Stomach (tissue), 9 donors: ENCODE measurements around the gene SPAG6. TPM values are rescaled to one million over a fixed set of nuclear protein-coding genes. Genes with fewer than 3 reads are reported as not detected.

Source experiments
- DNase-seq, 2 donors: peaks; one replicate each; pipeline versions ENCODE4 v3.0.0 to v3.0.0-alpha.2; 2013 to 2019
- H3K27ac ChIP-seq, 5 donors: fragments of 200-600 bp in 4 of 5; sonication (generic) in 4 of 5; one replicate each; pipeline ENCODE4 v1.5.1; 2013 to 2019; ENCODE audit warnings: mild to moderate bottlenecking in 1 of 5, moderate library complexity in 1 of 5
- H3K27me3 ChIP-seq, 3 donors: fragments of 200-600 bp; sonication (generic); one replicate each; pipeline ENCODE4 v1.5.1; 2017 to 2019; ENCODE audit warnings: mixed run types in 1 of 3
- H3K36me3 ChIP-seq, 4 donors: fragments of 200-600 bp; sonication (generic); 1 replicate in 3 of 4; 2 replicates in 1 of 4; pipeline ENCODE4 v1.5.1; 2016 to 2019
- H3K4me1 ChIP-seq, 4 donors: fragments of 200-600 bp; sonication (generic); one replicate each; pipeline ENCODE4 v1.5.1; 2016 to 2019
- H3K4me3 ChIP-seq, 4 donors: fragments of 200-600 bp; sonication (generic) in 3 of 4; one replicate each; pipeline ENCODE4 v1.5.1; 2016 to 2019; ENCODE audit warnings: mild to moderate bottlenecking in 1 of 4
- H3K9me3 ChIP-seq, 4 donors: fragments of 200-600 bp; sonication (generic); one replicate each; pipeline ENCODE4 v1.5.1; 2016 to 2019
- EP300 ChIP-seq: sonication (generic); formaldehyde crosslinking; IDR thresholded peaks from one replicate; pipeline ENCODE4 v1.6.1; 2017; ENCODE audit warnings: antibody characterized with exemption
- POLR2A ChIP-seq, 4 donors: fragments of 450-650 bp; IDR thresholded peaks; one replicate each; pipeline ENCODE4 v1.6.1; 2016; ENCODE audit warnings: antibody characterized with exemption in 4 of 4, control low read depth in 2 of 4, mild to moderate bottlenecking in 1 of 4, moderate library complexity in 1 of 4
- POLR2AphosphoS5 ChIP-seq, 3 donors: sonication (generic); formaldehyde crosslinking; IDR thresholded peaks; one replicate each; pipeline ENCODE4 v1.6.1; 2016; ENCODE audit warnings: antibody characterized with exemption in 3 of 3
- WGBS, 5 donors: extraction: QIAGEN DNeasy Blood & Tissue Kit in 3 of 5; methylation state at CpG; one replicate each; pipeline versions ENCODE4 v1.1.5 to v1.1.7; 2013 to 2018; 5-methylcytosine and 5-hydroxymethylcytosine counted together
- intact Hi-C: fragments of 100-400 bp; cut with DNase I; formaldehyde crosslinking; loops from one replicate; pipeline ENCODE4 v1.15.1; 2023; ENCODE audit warnings: low total_unique reads
- polyA plus RNA-seq, 3 donors: library from polyadenylated mRNA; stranded (reverse); fragments of 200-250 nt; gene quantifications; one replicate each; pipeline ENCODE4 v1.2.3, GENCODE V29; 2013
- total RNA-seq, 5 donors: library from RNA; depleted of rRNA; stranded (reverse); fragments of >200 nt; gene quantifications; one replicate each; pipeline versions ENCODE4 v1.1.0 to v1.2.3, GENCODE V29; 2014 to 2016
- TF ChIP-seq, protein P1 (sequence below), 7 experiments: fragments of 450-650 bp in 4 of 7; fragments of 200-600 bp in 3 of 7; sonication (generic) in 3 of 7; IDR thresholded peaks; one replicate each; pipeline ENCODE4 v1.5.1; 2016 to 2019; ENCODE audit warnings: antibody characterized with exemption in 7 of 7, control low read depth in 2 of 7, mild to moderate bottlenecking in 1 of 7
- donor health status: healthy with polysubstance abuse.
- donor health status: Bipolar disorder and iron deficiency.
- donor health status: healthy.

SPAG6 gene
- total and polyA plus RNA-seq, 8 donors, result not detected

DNA sequence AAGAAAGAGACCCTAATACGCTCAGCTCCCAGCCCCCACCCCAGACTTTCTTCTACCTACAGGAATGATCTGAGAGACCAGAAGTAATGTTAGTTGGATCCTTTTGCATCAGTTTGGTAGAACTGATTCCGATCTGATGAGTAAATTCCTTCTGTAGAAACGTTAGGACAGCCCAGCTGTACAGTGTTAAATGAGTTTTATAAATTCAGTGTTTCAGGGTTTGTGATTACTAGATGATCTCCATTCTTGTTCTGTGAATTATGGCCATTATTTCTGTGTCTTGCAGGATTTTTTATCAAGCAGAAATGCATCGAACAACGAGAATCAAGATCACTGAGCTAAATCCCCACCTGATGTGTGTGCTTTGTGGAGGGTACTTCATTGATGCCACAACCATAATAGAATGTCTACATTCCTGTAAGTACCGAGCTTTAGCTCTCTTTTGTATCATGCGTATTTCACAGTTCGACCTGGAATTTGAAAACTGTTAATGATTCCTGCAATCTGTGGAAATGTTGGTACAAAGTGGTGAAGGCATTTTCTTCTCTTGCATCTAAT, 19.1 kb upstream of the SPAG6 start:
- peaks cover 11 to 40% (median 31%) of the 10 kb centered on the region in 4 donors for H3K36me3 ChIP-seq
- H3K27me3 ChIP-seq, result peaks cover 0 to 37% (median 10%) of the 10 kb centered on the region in 3 donors
- peaks cover 20 to 44% (median 38%) of the 10 kb centered on the region in 4 donors for H3K4me1 ChIP-seq
- peak overlapping the region; percentile 66 to 81 (median 77) for H3K27ac ChIP-seq
- no peak for DNase-seq
- no peaks in the 10 kb centered on the region for H3K9me3 ChIP-seq
- H3K4me3 ChIP-seq, result peak overlapping the region; percentile 52 to 67 (median 59)
- WGBS, 5 donors, result 70 to 79% (median 75%) methylated on average over 8 of the region's 8 CpGs
- TF ChIP-seq POLR2A (IDR thresholded peaks at IDR 0.05), result no peak
- TF ChIP-seq EP300, result no peak
- TF ChIP-seq, protein P1, sequence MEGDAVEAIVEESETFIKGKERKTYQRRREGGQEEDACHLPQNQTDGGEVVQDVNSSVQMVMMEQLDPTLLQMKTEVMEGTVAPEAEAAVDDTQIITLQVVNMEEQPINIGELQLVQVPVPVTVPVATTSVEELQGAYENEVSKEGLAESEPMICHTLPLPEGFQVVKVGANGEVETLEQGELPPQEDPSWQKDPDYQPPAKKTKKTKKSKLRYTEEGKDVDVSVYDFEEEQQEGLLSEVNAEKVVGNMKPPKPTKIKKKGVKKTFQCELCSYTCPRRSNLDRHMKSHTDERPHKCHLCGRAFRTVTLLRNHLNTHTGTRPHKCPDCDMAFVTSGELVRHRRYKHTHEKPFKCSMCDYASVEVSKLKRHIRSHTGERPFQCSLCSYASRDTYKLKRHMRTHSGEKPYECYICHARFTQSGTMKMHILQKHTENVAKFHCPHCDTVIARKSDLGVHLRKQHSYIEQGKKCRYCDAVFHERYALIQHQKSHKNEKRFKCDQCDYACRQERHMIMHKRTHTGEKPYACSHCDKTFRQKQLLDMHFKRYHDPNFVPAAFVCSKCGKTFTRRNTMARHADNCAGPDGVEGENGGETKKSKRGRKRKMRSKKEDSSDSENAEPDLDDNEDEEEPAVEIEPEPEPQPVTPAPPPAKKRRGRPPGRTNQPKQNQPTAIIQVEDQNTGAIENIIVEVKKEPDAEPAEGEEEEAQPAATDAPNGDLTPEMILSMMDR (IDR thresholded peaks at IDR 0.05), result no peak
- no peak for TF ChIP-seq POLR2AphosphoS5 (IDR thresholded peaks at IDR 0.05)
- intact Hi-C loops, result no loop called here

DNA sequence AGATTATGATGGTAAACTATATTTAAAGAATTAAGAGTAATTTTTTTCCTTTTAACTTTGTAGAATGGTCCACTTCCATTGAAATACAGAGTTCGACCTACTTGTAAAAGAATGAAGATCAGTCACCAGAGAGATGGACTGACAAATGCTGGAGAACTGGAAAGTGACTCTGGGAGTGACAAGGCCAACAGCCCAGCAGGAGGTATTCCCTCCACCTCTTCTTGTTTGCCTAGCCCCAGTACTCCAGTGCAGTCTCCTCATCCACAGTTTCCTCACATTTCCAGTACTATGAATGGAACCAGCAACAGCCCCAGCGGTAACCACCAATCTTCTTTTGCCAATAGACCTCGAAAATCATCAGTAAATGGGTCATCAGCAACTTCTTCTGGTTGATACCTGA, 16.1 kb upstream of the SPAG6 start:
- DNase-seq, result no peak
- WGBS, 5 donors, result 93 to 96% (median 96%) methylated on average over 3 of the region's 3 CpGs
- peaks cover 0 to 2% (median 1%) of the 10 kb centered on the region in 4 donors for H3K9me3 ChIP-seq
- intact Hi-C loops, result no loop called here
- peaks cover 11 to 40% (median 31%) of the 10 kb centered on the region in 4 donors for H3K36me3 ChIP-seq
- no peak overlapping the region for H3K4me3 ChIP-seq
- H3K27me3 ChIP-seq, result peaks cover under 1 to 24% (median 6%) of the 10 kb centered on the region in 3 donors
- no peak overlapping the region for H3K27ac ChIP-seq
- peaks cover 10 to 28% (median 21%) of the 10 kb centered on the region in 4 donors for H3K4me1 ChIP-seq
- TF ChIP-seq EP300 (no peak), POLR2AphosphoS5 (IDR thresholded peaks at IDR 0.05) (no peak), POLR2A (IDR thresholded peaks at IDR 0.05) (no peak)
- TF ChIP-seq, protein P1 (IDR thresholded peaks at IDR 0.05), result no peak

DNA sequence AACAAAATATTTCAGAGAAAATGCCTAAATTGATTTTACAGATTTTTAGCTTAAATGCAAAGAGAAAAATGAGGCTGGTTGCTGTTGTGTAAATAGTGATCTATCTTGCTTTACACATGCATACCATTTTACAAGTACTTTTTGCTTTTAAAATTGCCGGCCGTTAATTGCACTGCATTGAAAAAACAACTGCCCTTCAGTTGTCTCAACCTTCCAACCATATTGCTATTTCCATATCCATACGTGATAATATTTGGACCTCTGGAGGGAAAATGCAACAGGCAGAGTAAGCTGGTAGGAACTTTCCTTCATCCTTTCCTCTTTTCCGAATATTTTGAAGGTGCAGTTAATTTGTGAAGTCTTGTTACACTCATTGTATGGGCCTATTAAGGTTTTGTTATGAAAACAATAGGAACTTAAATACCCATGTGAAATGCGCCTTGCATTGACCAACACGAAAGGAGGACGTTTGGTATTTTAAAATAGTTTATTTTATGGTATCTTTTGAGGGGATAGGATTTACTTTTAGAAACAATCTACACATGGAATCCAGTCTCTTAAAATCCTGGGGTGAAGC, 13.1 kb upstream of the SPAG6 start:
- H3K4me1 ChIP-seq, result peaks cover 22 to 34% (median 32%) of the 10 kb centered on the region in 4 donors
- intact Hi-C loops, result no loop called here
- H3K36me3 ChIP-seq, result peaks cover 11 to 34% (median 29%) of the 10 kb centered on the region in 4 donors
- peaks cover 0 to 13% (median 3%) of the 10 kb centered on the region in 4 donors for H3K9me3 ChIP-seq
- no peak overlapping the region for H3K4me3 ChIP-seq
- TF ChIP-seq EP300 (no peak), POLR2AphosphoS5 (IDR thresholded peaks at IDR 0.05) (no peak), POLR2A (IDR thresholded peaks at IDR 0.05) (no peak)
- TF ChIP-seq, protein P1 (IDR thresholded peaks at IDR 0.05), result no peak
- 92 to 97% (median 93%) methylated on average over 7 of the region's 7 CpGs for WGBS, 5 donors
- DNase-seq, result no peak
- H3K27ac ChIP-seq, result no peak overlapping the region
- peaks cover 24 to 44% (median 35%) of the 10 kb centered on the region in 3 donors for H3K27me3 ChIP-seq

DNA sequence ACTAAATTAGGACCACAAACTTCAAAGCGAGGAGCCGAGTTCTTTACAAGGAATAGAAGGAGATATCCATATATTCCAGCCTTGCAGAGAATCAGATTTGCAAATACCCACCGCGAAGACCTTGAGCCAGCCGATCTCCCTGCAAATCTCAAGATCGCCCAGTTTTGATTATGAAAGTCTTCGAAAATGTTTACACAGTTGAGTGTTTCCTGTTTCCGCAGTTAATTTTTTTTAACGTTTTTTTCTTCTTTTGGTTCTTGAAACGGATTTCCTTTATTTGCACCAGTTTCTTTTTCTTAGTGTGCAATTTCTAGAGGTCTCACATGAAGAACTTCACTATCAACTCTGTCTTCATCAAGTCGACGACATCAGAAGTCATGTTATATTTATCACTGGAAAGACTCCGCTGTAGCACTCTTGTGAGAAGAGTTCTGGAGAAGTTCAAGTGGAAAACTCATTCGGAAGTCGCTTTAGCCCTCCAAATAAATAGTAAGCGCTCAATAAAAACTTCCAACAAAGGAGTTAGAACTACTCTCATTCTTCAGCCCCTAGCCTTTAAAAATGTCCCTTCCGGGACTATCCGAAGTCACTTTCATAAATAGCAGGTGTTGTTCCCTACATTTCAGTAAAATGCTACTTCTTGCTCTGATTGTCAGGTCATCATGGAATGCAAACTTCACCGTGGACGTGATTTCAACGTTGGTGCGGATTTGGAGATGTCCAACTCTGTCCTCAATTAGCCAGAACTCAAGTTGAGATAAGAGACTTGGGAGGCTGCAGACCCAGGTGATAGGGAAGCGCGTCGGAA, 11.9 kb upstream of the SPAG6 start:
- peaks cover 22 to 34% (median 32%) of the 10 kb centered on the region in 4 donors for H3K4me1 ChIP-seq

More for the DNA sequence above, 11.9 kb upstream of the SPAG6 start:
- Histone ChIP-seq H3K27me3 (peaks cover 32 to 56% (median 47%) of the 10 kb centered on the region in 3 donors), H3K4me3 (no peak overlapping the region), H3K36me3 (peaks cover 11 to 22% (median 19%) of the 10 kb centered on the region in 4 donors), H3K9me3 (peaks cover 0 to 13% (median 3%) of the 10 kb centered on the region in 4 donors), H3K27ac (peak overlapping the region in 1 of 5 donors; percentile 23)
- WGBS, 5 donors, result 58 to 68% (median 66%) methylated on average over 25 of the region's 25 CpGs
- TF ChIP-seq EP300, result no peak
- no peak for TF ChIP-seq POLR2A (IDR thresholded peaks at IDR 0.05)
- TF ChIP-seq, protein P1 (IDR thresholded peaks at IDR 0.05), result no peak
- TF ChIP-seq POLR2AphosphoS5 (IDR thresholded peaks at IDR 0.05), result no peak
- no peak for DNase-seq
- intact Hi-C loops, result no loop called here
